Fibroblast of upper back skin (primary cell): ENCODE results near the gene EHHADH.
"Not testable (repeated sequence)": the region's sequence is repeated elsewhere in the genome, so short reads cannot be mapped to it uniquely, and the experiment has no call there.

Source experiments
- DNase-seq: peaks from one replicate; pipeline ENCODE4 v3.0.0-alpha.2; 2013

EHHADH gene

GRCh38 chr3:185250653-185251052 is 3.2 kb downstream of the EHHADH start:
- DNase-seq: no peak

GRCh38 chr3:185250247-185250646 is 3.6 kb downstream of the EHHADH start:
- DNase-seq: peak; percentile 30

- DNase-seq: no peak
These were observed 11.2 kb downstream of the EHHADH start for GRCh38 chr3:185242642-185243041.

- DNase-seq: no peak
These were observed 16.9 kb downstream of the EHHADH start for GRCh38 chr3:185236969-185237368.

- DNase-seq: no peak
These were observed 20.5 kb downstream of the EHHADH start for GRCh38 chr3:185233328-185233727.

- not testable (repeated sequence) for DNase-seq
These were observed 27.3 kb downstream of the EHHADH start for GRCh38 chr3:185226526-185226925.

GRCh38 chr3:185225523-185225922 is 28.3 kb downstream of the EHHADH start:
- DNase-seq: peak; percentile 73

GRCh38 chr3:185225080-185225479 is 28.8 kb downstream of the EHHADH start:
- no peak for DNase-seq

GRCh38 chr3:185221203-185221602 is 32.6 kb downstream of the EHHADH start:
- DNase-seq: no peak

- DNase-seq: no peak
These were observed 37.3 kb downstream of the EHHADH start for GRCh38 chr3:185216607-185216958.

- peak; percentile 16 for DNase-seq
These were observed 37.8 kb downstream of the EHHADH start for GRCh38 chr3:185215873-185216606.

- no peak for DNase-seq
These were observed 41.3 kb downstream of the EHHADH start for GRCh38 chr3:185212559-185212958.

- no peak for DNase-seq
These were observed 41.8 kb downstream of the EHHADH start for GRCh38 chr3:185212086-185212485.

- DNase-seq: no peak
These were observed 43.2 kb downstream of the EHHADH start for GRCh38 chr3:185210621-185211142.

GRCh38 chr3:185208823-185209222 is 45.0 kb downstream of the EHHADH start:
- DNase-seq: no peak

- peak; percentile 60 for DNase-seq
These were observed 45.7 kb downstream of the EHHADH start for GRCh38 chr3:185207931-185208746.

GRCh38 chr3:185207481-185207880 is 46.4 kb downstream of the EHHADH start:
- DNase-seq: no peak

GRCh38 chr3:185205865-185206264 is 48.0 kb downstream of the EHHADH start:
- DNase-seq: no peak

GRCh38 chr3:185204894-185205293 is 49.0 kb downstream of the EHHADH start:
- no peak for DNase-seq

- peak; percentile 77 for DNase-seq
These were observed 53.2 kb downstream of the EHHADH start for GRCh38 chr3:185200639-185201038.

- no peak for DNase-seq
These were observed 54.2 kb downstream of the EHHADH start for GRCh38 chr3:185199671-185200070.

- peak; percentile 67 for DNase-seq
These were observed 54.6 kb downstream of the EHHADH start for GRCh38 chr3:185199206-185199605.

- DNase-seq: no peak
These were observed 56.8 kb downstream of the EHHADH start for GRCh38 chr3:185197068-185197467.

GRCh38 chr3:185195652-185196051 is 58.2 kb downstream of the EHHADH start:
- DNase-seq: no peak
